MV-4-11 (cell line): ENCODE data around the gene CCDC141.

Experiments
- DNase-seq: peaks from one replicate; lab custom pipeline; 2025; lab: John Stamatoyannopoulos, UW

CCDC141 gene

DNA sequence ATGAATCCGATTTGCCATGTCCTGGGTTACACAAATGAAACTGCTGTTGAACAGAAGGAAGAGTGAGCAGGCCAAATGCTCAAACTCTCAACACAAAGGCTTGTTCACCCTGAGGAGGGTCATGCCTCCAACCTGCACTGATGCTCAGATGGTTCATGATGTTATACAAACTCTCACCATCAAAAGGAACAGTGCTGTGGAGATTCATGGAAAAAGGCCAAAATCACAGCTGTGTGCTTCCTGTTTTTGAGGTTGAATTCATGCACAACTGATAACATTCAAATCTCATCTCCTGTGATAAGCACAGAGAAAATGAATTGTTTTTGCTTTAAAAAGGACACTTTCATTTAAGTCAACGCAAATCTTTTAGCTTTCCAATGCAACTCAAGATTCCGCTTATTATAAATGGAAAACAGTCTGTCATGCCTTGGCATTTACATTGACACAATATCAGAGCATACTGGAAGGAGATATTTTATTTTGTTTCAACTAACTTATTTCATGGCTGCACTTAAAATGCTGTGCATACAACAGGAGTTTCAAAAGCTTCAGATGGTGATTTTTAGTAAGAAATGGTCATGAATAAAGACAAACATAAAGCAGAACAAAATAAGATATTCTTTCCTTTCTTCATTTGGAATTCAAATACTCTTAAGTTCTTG is 220.5 kb downstream of the CCDC141 start:
- no peak for DNase-seq

- no peak for DNase-seq
Measured at GRCh38 chr2:178828486-178828881, 221.5 kb downstream of the CCDC141 start.

DNA sequence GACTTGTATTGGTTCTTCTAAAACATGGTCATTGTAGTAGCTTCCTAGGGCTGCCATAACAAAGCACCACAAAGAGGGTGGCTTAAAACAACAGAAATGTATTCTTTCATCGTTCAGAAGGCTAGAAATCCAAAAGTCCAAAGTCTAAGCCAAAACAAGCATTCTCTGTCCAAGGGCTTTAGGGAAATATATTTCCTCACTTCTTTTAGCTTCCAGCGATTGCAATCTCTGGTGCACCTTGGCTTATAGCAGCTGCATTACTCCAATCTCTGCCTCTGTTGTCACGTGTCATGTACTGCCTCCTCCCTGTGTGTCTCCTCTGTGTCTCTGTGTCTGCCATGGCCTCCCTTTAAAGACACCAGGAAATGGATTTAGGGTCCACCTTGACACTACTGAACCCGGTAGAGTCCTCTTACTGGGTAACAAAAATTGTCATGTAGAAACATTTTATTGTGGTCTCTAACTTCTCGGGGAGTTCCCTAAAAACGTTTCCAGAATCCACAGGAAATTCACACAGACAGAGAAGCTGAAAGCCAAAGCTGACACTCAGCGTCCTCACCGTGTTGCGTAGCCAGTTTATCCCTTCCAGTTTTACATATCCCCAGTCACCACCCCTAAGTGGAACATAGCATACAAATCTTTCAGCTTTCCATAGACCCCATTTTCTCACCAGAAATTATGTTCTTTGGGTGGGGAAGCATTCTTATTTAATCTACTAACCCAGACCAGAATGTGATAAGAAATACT is 222.0 kb downstream of the CCDC141 start:
- DNase-seq, result no peak

- DNase-seq, result no peak
Measured at GRCh38 chr2:178827111-178827510, 222.8 kb downstream of the CCDC141 start.

GRCh38 chr2:178825183-178825582 is 224.8 kb downstream of the CCDC141 start:
- DNase-seq, result no peak

- no peak for DNase-seq
Measured at GRCh38 chr2:178824181-178824580, 225.8 kb downstream of the CCDC141 start.

DNA sequence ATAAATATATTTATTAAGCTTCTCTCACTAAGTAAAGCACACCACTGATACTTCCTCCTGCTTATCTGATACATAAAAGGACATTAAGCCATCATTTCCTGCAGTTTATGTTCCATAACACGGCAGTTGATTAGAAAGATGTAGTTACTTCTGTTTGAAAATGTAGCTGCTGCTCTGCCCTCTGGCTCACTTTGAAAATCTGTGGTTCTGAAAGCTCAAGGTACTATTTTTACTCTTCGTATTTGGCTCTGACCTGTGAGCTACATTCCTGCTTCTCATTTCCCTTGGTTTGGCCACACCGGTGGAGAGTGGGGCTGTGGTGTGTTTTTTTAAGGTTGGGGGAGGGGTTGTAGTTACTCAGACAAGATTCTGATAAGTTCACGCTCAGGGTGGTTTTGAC is 229.9 kb downstream of the CCDC141 start:
- DNase-seq, result no peak

DNA sequence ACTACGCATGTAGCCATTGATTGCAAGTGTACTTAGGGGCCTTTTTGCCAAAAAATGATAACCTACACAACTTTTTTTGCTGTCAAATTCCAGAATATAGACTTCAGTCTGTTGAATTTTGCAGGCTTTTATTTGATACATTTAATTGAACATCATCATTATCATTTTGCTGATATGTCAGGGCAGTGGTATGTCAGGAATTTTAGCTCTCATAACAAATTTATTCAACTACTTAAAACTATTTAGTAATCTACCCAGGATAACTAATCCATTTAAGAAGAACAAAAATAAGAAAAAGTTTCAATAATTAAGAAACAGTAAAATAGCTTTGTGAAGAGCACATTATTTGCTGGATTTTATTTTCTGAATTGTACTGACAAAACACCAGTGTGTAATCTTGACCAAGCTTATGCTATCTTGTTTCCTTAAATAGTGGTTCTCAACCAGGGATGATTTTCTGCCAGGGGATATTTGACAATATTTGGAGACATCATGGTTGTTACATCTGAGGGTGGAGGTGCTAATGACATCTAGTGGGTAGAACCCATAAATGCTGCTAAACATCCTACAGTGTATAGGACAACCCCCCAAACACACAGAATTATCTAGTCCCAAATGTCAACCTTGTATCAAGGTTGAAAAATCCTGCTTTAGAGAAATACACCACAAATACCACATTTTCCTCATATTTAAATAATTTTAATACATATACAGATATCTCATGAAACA is 230.6 kb downstream of the CCDC141 start:
- DNase-seq, result no peak

DNA sequence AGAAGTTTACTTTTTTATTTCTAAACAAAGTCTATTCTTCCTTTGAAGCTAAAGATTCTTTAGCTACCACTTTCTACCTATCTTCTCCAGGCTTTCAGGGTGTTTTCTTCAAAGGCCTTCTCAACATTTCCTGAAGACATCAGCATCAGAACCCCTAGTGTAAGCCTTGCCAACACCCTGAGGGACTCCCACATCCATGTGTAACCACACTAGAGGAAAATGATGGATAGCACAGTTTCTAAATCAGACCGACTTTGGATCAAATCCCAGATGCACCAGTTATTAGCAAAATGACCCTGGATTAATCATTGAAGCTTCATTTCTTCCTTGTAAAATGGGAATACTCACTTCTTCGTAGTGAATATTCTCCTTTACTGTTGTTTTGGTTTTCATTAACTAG is 238.0 kb downstream of the CCDC141 start:
- DNase-seq, result no peak

DNA sequence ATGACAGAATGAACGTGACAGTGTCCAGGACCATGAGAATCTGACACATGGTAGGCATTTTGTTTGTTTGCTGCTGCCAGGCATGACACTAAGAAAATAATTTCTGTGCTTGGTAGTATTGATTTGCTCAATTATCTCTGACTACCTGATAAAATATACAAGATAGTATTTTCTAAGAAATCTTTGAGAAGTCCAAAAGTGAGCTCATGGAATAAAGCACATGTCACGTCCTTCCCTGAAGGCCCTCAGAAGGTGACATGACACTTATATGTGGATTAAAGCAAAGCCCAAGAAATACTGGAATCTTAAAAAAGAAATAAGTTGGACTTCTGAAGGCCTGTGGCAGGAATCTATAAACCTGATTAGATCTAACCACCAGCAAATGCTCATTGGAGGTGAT is 238.9 kb downstream of the CCDC141 start:
- DNase-seq, result no peak

- no peak for DNase-seq
Measured at GRCh38 chr2:178810422-178810821, 239.5 kb downstream of the CCDC141 start.

- DNase-seq, result no peak
Measured at GRCh38 chr2:178807227-178808008, 242.5 kb downstream of the CCDC141 start, which contains the start of gene TTN. TSS of gene TTN (minus strand) at chr2:178807423. CDS start at chr2:178804642, 2,781 bp downstream.

- DNase-seq, result no peak
Measured at GRCh38 chr2:178806543-178806942, 243.4 kb downstream of the CCDC141 start.

DNA sequence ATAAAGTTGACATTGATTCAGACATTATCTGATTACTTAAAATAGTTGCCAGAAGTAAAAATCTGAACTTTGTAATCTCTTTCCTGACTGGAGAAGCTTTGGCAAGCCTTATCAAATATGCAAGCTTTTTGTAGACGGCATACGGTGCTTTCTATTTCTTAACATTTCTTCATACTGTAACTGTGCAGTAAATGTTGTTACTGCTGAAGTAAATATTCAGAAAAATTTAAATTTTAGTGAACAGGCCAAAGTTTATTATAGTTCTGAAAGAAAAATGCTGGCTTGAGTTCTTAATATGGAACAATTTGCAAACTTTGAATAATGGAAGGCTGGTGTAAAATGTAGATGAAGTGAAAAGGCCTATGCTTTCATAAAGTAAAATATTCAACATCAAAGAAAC is 244.5 kb downstream of the CCDC141 start:
- DNase-seq, result no peak

DNA sequence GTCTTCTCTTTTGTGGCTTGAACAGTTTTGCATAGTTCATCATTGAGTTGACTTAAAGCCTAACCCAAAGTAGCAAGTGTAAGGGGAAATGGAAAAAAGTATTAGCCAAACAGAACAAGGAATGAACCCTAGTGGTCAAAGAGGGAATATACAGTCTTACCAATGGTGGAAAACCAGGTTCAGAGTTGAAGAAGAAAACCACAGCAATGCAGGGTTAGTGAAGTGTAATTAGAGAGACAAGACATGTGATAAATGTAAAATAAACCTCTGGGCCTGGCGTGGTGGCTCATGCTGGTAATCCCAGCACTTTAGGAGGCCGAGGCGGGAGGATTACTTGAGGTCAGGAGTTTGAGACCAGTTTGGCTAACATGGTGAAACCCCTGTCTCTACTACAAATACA is 245.1 kb downstream of the CCDC141 start:
- DNase-seq, result peak; percentile 57

DNA sequence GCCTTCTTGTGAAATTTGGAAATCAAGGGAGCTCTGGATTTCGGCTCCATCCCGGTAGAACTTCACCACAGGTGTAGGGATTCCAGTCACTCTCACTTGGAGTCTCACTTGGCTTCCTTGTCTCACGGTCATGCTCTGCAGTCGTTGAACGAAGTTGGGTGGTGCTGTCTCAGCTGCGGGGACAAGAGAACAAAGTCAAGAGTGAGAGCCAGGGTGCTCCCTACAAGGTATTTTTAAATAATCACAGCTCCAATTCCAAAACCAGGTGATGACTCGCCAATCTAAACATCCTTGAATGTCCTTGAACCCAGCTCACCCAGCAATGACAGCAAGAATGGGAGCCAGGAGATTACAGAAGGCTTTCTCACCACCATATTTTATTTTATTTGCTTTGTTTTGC is 249.4 kb downstream of the CCDC141 start:
- DNase-seq, result no peak

DNA sequence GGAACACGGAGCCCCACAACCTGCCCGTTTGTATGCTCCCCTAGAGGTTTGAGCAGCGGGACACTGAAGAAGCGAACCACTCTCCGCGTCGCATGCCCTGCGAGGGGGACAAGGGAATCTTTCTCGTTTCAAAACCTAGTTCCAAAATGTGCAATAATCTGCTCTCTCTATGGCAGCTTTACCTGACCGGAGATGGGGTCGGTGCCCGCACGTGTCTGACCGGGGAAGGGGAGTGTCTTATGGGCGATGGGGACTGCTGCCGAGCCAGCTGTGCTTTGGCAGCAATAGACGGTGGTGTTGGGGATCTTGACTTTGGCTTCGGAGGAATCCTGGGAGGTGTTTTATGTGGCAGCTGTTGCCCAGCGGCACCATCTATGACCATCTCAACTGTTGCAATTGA is 250.6 kb downstream of the CCDC141 start:
- DNase-seq, result no peak

GRCh38 chr2:178796079-178796677 is 253.8 kb downstream of the CCDC141 start:
- DNase-seq, result peak; percentile 1

DNA sequence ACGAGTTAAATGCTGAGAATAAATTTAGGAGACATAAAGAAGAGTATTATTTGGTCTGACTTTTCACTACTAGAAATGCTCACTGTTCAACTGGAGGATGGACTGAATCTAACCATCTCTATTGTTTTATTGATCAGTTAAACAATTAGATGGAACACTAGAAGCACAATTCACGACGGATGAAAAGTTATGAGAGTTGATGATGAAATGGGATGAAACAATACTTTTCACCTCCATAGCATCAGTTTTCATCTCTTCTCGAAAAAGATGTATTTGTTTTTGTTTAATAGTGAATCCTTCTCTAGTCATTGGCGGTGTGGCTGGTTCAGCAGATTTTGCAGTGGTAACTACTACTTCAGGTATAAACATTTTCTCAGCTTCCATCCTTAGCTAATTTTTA is 262.0 kb downstream of the CCDC141 start:
- no peak for DNase-seq

DNA sequence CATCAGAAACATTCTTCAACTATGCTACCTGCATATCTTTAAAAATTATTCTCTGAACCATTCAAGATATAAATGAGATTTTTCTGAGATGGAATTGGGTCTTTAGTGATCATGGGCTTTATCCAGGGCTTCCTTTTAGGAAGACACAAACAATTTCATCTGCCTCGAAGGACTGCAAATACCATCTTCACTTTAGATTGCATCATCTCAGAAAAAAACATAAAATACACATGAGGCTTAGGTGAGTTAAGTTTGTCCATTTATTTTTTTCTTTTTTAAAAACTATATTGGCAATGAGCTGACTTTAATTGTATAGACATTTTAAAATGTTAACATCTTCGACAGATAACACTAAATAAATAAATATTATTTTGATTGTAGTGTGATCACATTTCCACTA is 262.8 kb downstream of the CCDC141 start:
- no peak for DNase-seq

GRCh38 chr2:178783889-178784288 is 266.0 kb downstream of the CCDC141 start:
- no peak for DNase-seq

GRCh38 chr2:178782236-178782635 is 267.7 kb downstream of the CCDC141 start:
- no peak for DNase-seq
